OCI-LY7 (cell line): ENCODE results near the gene MINDY4B.

Experiments
- CTCF ChIP-seq: fragments of 200-600 bp; sonication (generic); conservative IDR thresholded peaks from 2 replicates; pipeline ENCODE4 v1.5.1; 2014; ENCODE audit warnings: mild to moderate bottlenecking, antibody characterized with exemption, low read length, moderate library complexity, mixed read lengths
- EZH2phosphoT487 ChIP-seq: fragments of 200-600 bp; sonication (generic); IDR thresholded peaks from 2 replicates; pipeline ENCODE4 v1.6.1; 2018; ENCODE audit warnings: low read depth, borderline replicate concordance, mild to moderate bottlenecking, mixed run types, antibody characterized with exemption, low read length, moderate library complexity, mixed read lengths

GRCh38 chr3:150875548-150875947 is 29.7 kb downstream of the MINDY4B start:
- TF ChIP-seq CTCF (no peak), EZH2phosphoT487 (no peak)
